ENCODE results near the gene DLX1. TPM values are rescaled to one million over a fixed set of nuclear protein-coding genes. Genes with fewer than 3 reads are reported as not detected.
"Not testable (repeated sequence)": the region's sequence is repeated elsewhere in the genome, so short reads cannot be mapped to it uniquely, and the experiment has no call there.

DLX1 gene
- total RNA-seq, 2 experiments from 2014 or later = not detected

DNA sequence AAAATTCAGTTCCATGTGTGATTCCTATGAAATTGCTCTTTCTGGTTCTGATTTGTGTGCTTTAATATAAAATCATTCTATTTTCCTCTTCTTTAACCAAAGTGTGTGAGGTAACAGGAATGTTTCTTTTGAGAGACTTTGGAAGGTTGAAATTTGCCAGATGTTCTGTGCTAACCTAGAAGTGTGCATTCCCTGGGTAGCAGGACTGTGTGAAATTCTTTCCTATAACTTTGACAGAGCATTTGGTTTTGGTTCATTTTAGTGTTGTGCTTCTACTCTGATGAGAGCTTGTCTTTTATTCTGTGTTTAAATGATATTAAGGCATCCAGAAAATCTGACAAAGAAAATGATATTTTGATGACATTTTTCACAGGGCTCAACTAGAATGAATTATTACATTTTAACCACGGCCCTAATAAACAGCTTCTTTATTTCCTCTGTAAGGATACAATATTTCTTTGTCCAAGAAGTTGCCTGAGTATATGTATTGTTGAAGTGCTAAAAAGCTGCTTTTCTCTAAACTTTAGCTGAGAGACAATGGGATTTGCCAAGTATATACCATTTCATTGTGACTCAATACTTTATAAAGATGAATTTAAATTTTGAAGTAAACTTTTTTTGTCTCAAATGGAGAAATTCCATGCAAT lies 34.7 kb upstream of the DLX1 start:
- intact Hi-C loops (cut with micrococcal nuclease) = no loop called here
- Mint-ChIP-seq H3K27ac (no peak overlapping the region), H3K4me3 (no peak overlapping the region), H3K4me1 (ENCODE audit: low read depth) (peaks cover 3% of the 10 kb centered on the region), H3K27me3 (ENCODE audit: low read depth) (no peaks in the 10 kb centered on the region), H3K9me3 (no peaks in the 10 kb centered on the region), H3K36me3 (ENCODE audit: low read depth) (no peaks in the 10 kb centered on the region)
- CTCF ChIA-PET = no interaction called here
- DNase-seq = no peak

DNA sequence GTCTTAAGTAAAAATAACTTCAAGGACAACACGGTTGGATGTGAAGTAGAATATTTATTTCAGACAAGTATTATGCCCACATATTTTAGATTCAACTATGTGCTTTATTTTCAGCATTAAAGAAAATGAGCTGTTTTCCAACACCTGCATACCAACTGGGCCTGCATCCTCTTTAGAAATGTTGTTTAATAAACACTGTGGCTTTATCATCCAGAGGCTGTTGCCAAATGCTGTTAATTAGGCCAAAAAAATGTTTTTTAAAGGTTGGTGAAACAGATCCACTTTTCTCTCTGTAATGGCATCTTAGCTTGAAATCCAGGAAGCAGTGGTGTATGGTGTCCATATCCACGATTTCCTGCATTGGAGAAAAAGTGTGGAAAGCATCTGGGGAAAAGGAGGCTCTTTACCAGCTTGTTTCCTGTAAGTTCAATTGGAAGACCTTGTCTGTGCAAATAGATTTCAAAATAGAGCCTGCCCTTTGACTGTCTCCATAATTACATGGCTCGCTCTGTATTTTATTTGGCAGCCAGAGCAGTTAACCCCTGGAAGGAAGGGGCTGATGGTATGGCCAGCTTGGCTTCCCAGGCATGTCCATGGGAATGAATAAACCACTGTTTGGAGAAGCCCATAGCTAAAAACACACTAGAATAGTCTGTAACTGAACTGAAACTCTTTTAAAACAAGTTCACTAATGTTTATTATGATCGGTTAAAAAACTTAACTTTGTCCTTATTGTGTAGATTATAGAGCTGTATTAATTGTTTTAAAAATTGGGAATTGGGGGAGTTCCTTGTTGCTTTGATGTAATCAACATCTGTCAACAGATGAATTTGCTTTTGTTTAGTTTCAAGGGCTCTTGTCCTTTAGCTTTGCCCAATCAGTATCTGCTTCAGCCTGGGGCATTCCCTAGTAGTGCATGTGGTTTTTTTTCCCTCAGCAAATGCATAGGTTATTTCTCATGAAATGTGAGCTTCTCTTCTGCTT lies 33.0 kb upstream of the DLX1 start:
- intact Hi-C loops (cut with micrococcal nuclease) = no loop called here
- Mint-ChIP-seq H3K9me3 (no peaks in the 10 kb centered on the region), H3K27ac (no peak overlapping the region), H3K36me3 (ENCODE audit: low read depth) (no peaks in the 10 kb centered on the region), H3K4me1 (ENCODE audit: low read depth) (no peaks in the 10 kb centered on the region), H3K27me3 (ENCODE audit: low read depth) (no peaks in the 10 kb centered on the region), H3K4me3 (no peak overlapping the region)
- CTCF ChIA-PET = no interaction called here
- no peak for DNase-seq

DNA sequence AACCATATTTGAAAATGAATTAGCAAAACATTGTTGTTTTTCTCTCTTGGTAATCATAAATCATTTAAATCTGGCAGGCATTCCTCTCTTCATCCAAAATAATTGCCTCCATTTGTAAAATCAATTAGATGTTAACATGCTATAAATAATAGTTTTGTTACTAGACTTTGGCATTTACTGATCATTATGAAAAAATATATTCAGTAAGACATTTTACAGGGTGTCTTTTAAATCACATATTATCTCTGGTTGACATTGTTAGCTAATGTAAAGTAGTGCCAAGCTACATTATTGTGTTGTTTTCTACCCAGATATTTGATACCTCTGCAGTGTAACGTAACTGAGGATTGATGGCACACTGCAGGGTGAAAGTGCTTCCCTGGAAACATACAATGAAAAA lies 31.8 kb upstream of the DLX1 start:
- no peak for DNase-seq
- Mint-ChIP-seq H3K27ac (no peak overlapping the region), H3K9me3 (no peaks in the 10 kb centered on the region), H3K36me3 (ENCODE audit: low read depth) (no peaks in the 10 kb centered on the region), H3K27me3 (ENCODE audit: low read depth) (no peaks in the 10 kb centered on the region), H3K4me3 (no peak overlapping the region), H3K4me1 (ENCODE audit: low read depth) (no peaks in the 10 kb centered on the region)
- intact Hi-C loops (cut with micrococcal nuclease) = no loop called here
- CTCF ChIA-PET = no interaction called here

DNA sequence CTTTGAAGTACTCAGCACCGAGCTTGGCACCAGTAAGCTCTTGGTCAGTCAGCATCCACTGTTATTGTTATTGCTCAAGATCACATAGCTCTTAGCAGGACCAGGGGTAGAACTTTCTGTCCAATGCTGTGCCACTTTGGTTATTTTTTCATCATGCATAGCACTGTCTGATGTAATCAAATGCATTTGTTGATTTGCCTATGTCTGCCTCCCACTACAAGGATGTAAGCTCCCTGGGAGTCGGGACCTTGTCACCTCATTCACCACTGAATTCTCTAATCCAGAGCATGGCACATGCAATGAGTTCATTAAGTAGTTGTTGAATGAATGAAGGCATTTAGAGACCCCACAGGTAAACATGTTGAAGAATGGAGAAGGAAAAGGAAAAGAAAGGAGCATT lies 29.0 kb upstream of the DLX1 start:
- Mint-ChIP-seq H3K9me3 (no peaks in the 10 kb centered on the region), H3K27me3 (ENCODE audit: low read depth) (no peaks in the 10 kb centered on the region), H3K27ac (no peak overlapping the region), H3K36me3 (ENCODE audit: low read depth) (no peaks in the 10 kb centered on the region), H3K4me3 (no peak overlapping the region), H3K4me1 (ENCODE audit: low read depth) (no peaks in the 10 kb centered on the region)
- intact Hi-C loops (cut with micrococcal nuclease) = no loop called here
- DNase-seq = no peak
- CTCF ChIA-PET = no interaction called here

DNA sequence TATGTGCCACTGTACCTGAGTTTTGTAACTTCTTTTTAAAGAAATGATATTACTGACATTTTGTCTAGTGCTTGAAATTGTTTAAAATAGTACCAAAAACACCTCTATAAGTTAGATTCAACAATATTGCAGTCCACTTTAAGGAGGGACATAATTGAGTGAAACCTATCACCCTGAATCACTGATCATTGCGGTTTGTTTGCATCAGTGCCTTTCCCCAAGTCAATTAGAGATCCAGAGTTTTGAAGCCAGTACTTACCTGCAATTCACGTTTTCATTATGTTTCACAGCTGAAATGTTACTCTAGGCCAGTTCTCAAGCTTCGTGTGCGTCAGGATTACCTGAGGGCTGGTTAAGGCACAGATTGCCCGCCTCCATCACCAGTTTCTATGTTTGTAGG lies 26.6 kb upstream of the DLX1 start:
- CTCF ChIA-PET = interaction anchor here (0.7 kb wide), 1 partner anchor 47 kb away, joined by 4 read pairs; no protein-coding TSS in a partner anchor
- intact Hi-C loops (cut with micrococcal nuclease) = no loop called here
- H3K27me3 Mint-ChIP-seq (ENCODE audit: low read depth) = no peaks in the 10 kb centered on the region

DNA sequence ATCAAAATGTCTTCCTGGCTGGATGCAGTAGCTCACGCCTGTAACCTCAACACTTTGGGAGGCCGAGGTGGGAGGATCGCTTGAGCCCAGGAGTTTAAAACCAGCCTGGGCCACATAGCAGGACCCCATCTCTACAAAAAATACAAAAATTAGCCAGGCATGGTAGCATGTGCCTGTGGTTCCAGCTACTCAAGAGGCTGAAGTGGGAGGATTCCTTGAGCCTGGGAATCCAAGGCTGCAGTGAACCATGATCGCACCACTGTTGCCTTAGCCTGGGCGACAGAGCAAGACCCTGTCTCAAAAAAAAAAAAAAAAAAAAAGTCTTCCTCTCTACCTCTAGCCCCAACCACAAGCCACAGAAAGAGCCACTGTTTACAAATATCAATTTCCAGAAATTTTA lies 25.2 kb upstream of the DLX1 start:
- intact Hi-C loops (cut with micrococcal nuclease); H3K9me3 Mint-ChIP-seq; H3K27me3 Mint-ChIP-seq (ENCODE audit: low read depth); DNase-seq; H3K4me1 Mint-ChIP-seq (ENCODE audit: low read depth); H3K36me3 Mint-ChIP-seq (ENCODE audit: low read depth); H3K27ac Mint-ChIP-seq; H3K4me3 Mint-ChIP-seq: not testable (repeated sequence)
- CTCF ChIA-PET = interaction anchor here (0.7 to 0.8 kb wide), 2 partner anchors 123 to 295 kb away, joined by 3 to 5 read pairs; no protein-coding TSS in a partner anchor

More for the DNA sequence above, 26.6 kb upstream of the DLX1 start:
- Mint-ChIP-seq H3K27ac (no peak overlapping the region), H3K9me3 (no peaks in the 10 kb centered on the region), H3K4me1 (ENCODE audit: low read depth) (no peaks in the 10 kb centered on the region), H3K36me3 (ENCODE audit: low read depth) (peaks cover 5% of the 10 kb centered on the region), H3K4me3 (no peak overlapping the region)
- DNase-seq = no peak

DNA sequence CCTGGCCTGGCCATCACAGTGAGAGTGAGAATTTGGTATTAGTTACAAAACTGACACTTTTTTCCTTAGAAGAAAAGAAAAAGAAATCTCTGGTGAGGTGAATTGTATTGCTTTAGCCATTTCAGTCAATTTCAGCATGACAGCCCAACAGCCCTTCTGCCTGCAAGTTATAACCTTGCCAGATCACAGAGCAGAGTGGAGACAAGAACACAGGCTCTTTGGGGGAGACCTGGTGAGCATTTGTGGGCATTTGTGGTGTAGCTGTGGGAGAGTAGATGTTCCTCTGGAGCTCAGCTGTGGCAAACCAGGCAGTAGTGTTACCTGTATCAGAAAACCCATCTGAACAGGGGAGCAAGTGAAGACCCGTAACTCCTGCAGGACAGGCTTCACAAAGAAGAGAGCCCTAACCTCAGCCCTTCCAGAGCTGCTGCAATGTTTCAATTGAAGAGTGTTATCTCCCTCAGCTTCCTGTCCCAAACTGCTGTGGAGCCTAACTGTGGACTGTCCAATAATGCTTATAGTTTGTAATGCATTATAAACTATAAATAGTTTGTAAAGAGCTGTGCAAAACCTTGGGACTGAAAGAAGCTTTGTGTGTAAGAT lies 22.8 kb upstream of the DLX1 start:
- H3K27me3 Mint-ChIP-seq (ENCODE audit: low read depth) = no peaks in the 10 kb centered on the region
- DNase-seq = no peak
- CTCF ChIA-PET = no interaction called here
- H3K9me3 Mint-ChIP-seq = no peaks in the 10 kb centered on the region
- H3K4me3 Mint-ChIP-seq = no peak overlapping the region
- H3K4me1 Mint-ChIP-seq (ENCODE audit: low read depth) = no peaks in the 10 kb centered on the region
- peaks cover 9% of the 10 kb centered on the region for H3K36me3 Mint-ChIP-seq (ENCODE audit: low read depth)
- intact Hi-C loops (cut with micrococcal nuclease) = no loop called here
- H3K27ac Mint-ChIP-seq = no peak overlapping the region

DNA sequence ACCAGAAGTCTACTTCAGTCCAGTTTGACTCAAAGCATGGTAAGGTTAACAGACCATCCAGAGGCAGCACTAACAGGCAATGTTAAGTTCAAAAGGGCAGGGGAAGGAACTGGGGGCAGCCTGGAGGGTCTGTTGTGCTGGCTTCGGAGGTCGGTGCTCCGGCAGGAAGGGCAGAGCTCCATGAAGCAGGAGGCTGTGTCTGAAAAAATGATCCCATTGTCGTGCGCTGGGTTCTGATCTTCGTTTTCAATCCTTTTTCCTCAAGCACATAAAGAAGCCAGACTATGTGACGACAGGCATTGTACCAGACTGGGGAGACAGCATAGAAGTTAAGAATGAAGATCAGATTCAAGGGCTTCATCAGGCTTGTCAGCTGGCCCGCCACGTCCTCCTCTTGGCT lies 21.9 kb upstream of the DLX1 start:
- Mint-ChIP-seq H3K36me3 (ENCODE audit: low read depth) (peaks cover 11% of the 10 kb centered on the region), H3K4me1 (ENCODE audit: low read depth) (no peaks in the 10 kb centered on the region), H3K9me3 (no peaks in the 10 kb centered on the region), H3K27ac (no peak overlapping the region), H3K27me3 (ENCODE audit: low read depth) (no peaks in the 10 kb centered on the region), H3K4me3 (no peak overlapping the region)
- intact Hi-C loops (cut with micrococcal nuclease) = no loop called here
- CTCF ChIA-PET = interaction anchor here (0.6 to 0.8 kb wide), 2 partner anchors 439 to 870 kb away, joined by 3 read pairs; no protein-coding TSS in a partner anchor
- DNase-seq = no peak

DNA sequence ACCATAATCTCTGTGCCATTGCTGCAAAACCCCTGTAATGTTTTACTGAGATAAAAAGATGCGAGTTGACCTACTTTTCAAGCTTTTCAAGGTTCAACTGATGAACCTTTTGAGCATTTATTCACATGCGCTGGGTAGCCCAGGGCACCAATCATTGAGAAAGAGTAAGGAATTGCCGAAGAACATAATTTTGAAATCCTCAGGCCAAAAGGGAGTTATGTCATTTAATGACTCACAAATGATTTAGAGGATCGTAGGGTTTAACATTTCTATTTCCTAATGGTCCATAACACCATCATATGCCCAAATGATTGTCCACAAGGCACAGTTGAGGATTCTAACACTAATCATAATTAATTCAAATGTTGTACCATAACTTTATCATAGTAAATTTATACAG lies 20.2 kb upstream of the DLX1 start:
- no peak for DNase-seq
- no peak overlapping the region for H3K4me3 Mint-ChIP-seq
- CTCF ChIA-PET = no interaction called here
- peaks cover 3% of the 10 kb centered on the region for H3K27me3 Mint-ChIP-seq (ENCODE audit: low read depth)
- no peaks in the 10 kb centered on the region for H3K9me3 Mint-ChIP-seq
- H3K27ac Mint-ChIP-seq = no peak overlapping the region
- peaks cover 11% of the 10 kb centered on the region for H3K36me3 Mint-ChIP-seq (ENCODE audit: low read depth)
- intact Hi-C loops (cut with micrococcal nuclease) = no loop called here
- H3K4me1 Mint-ChIP-seq (ENCODE audit: low read depth) = no peaks in the 10 kb centered on the region

DNA sequence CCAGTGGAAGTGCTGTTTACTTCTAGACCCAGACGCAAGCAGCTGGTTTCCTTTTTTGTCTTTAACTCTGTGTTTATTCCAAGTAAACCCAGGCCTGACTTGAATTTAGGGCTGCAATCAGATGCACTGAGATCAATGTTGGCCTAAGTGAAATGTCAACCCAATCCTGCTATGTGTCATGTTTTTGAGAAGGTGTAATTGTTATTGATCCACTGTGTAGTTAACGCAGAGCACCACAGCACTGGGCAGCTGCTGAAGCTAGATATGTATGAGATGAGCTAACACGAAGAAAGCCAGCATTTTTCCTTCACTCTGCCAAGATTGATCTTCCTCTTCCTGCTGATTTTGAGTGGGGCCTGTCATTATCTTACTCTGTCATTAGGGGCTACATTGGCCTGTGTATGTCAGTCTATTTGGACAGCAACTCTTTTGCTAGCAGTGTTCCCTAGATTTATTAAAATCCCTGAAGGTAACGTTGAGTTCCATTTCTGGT lies 18.9 kb upstream of the DLX1 start:
- Mint-ChIP-seq H3K27ac (no peak overlapping the region), H3K36me3 (ENCODE audit: low read depth) (peaks cover 11% of the 10 kb centered on the region), H3K27me3 (ENCODE audit: low read depth) (peaks cover 3% of the 10 kb centered on the region), H3K9me3 (no peaks in the 10 kb centered on the region), H3K4me1 (ENCODE audit: low read depth) (no peaks in the 10 kb centered on the region), H3K4me3 (no peak overlapping the region)
- CTCF ChIA-PET = no interaction called here
- no peak for DNase-seq
- intact Hi-C loops (cut with micrococcal nuclease) = no loop called here

DNA sequence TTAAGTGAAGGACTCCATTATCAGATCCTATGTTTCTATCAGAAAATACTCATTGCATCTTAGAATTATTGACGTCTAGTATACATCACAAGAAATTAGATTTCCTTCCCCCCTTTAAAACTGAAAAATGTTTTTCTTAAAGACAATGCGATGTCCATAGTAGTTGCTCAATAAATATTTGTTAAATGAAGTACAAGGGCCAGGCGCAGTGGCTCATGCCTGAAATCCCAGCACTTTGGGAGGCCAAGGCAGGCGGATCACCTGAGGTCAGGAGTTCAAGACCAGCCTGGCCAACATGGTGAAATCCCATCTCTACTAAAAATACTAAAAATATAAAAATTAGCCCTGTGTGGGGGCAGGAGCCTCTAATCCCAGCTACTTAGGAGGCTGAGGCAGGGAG lies 17.4 kb upstream of the DLX1 start:
- H3K27me3 Mint-ChIP-seq (ENCODE audit: low read depth); H3K9me3 Mint-ChIP-seq; DNase-seq; H3K4me3 Mint-ChIP-seq; H3K4me1 Mint-ChIP-seq (ENCODE audit: low read depth); intact Hi-C loops (cut with micrococcal nuclease); H3K27ac Mint-ChIP-seq: not testable (repeated sequence)
- CTCF ChIA-PET = interaction anchor here (0.6 kb wide), 1 partner anchor 1646 kb away, joined by 3 read pairs; no protein-coding TSS in a partner anchor
- H3K36me3 Mint-ChIP-seq (ENCODE audit: low read depth) = peaks cover 13% of the 10 kb centered on the region

DNA sequence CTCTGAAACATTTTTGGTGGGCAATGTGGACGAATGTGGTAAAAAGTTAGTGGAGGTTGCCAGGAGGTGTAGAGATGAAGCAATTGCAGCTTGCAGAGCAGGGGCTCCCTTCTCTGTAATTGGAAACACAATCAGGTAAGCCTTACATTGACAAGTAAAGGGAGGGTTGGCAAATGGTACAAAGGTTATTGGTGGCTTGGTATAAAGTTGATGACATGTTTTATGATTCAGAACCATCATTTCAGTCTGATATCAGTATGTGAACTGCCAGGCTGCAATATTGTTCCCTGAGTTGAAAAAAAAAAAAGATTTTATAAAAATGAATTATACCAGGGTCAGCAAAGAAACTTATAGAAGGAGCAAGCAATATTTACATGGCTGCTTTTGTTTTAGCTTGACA lies 14.4 kb upstream of the DLX1 start:
- intact Hi-C loops (cut with micrococcal nuclease) = no loop called here
- no peak for DNase-seq
- H3K4me3 Mint-ChIP-seq = no peak overlapping the region
- H3K27ac Mint-ChIP-seq = no peak overlapping the region
- H3K27me3 Mint-ChIP-seq (ENCODE audit: low read depth) = peaks cover 7% of the 10 kb centered on the region
- CTCF ChIA-PET = no interaction called here
- H3K4me1 Mint-ChIP-seq (ENCODE audit: low read depth) = no peaks in the 10 kb centered on the region
- H3K9me3 Mint-ChIP-seq = no peaks in the 10 kb centered on the region
- peaks cover 12% of the 10 kb centered on the region for H3K36me3 Mint-ChIP-seq (ENCODE audit: low read depth)

All from activated naive CD4-positive, alpha-beta T cell treated with anti-CD3 and anti-CD28 coated beads for 36 hours (primary cell).